Osteocyte (in vitro differentiated cells): Measurements from ENCODE around the gene C1QTNF5. TPM values are rescaled to one million over a fixed set of nuclear protein-coding genes. Genes with fewer than 3 reads are reported as not detected.

ENCODE experiments used
- DNase-seq: peaks from one replicate; pipeline ENCODE4 v3.0.0; 2021; ENCODE audit warnings: mixed read lengths; ENCODE audit not compliant: unreplicated experiment; ENCODE audit errors: extremely low spot score
- H3K27ac Mint-ChIP-seq: one replicate; pipeline ENCODE4 v1.8.0; 2021; ENCODE audit warnings: mild to moderate bottlenecking, mixed read lengths; ENCODE audit not compliant: unreplicated experiment
- H3K27me3 Mint-ChIP-seq: one replicate; pipeline ENCODE4 v1.8.0; 2021; ENCODE audit warnings: mixed read lengths; ENCODE audit not compliant: unreplicated experiment
- H3K36me3 Mint-ChIP-seq: one replicate; pipeline ENCODE4 v1.8.0; 2021; ENCODE audit warnings: mixed read lengths; ENCODE audit not compliant: unreplicated experiment
- H3K4me1 Mint-ChIP-seq: one replicate; pipeline ENCODE4 v1.8.0; 2021; ENCODE audit warnings: mixed read lengths; ENCODE audit not compliant: unreplicated experiment
- H3K4me3 Mint-ChIP-seq: one replicate; pipeline ENCODE4 v1.8.0; 2021; ENCODE audit warnings: mild to moderate bottlenecking, moderate library complexity, mixed read lengths; ENCODE audit not compliant: unreplicated experiment
- H3K9me3 Mint-ChIP-seq: one replicate; pipeline ENCODE4 v1.8.0; 2021; ENCODE audit warnings: mixed read lengths; ENCODE audit not compliant: unreplicated experiment
- CTCF ChIP-seq: fragments of 200-600 bp; sonication (generic); IDR thresholded peaks from 2 replicates; pipeline ENCODE4 v1.5.0; 2021; ENCODE audit warnings: antibody characterized with exemption, mild to moderate bottlenecking, moderate library complexity
- total RNA-seq: library from RNA; stranded (reverse); gene quantifications from 2 replicates; pipeline ENCODE4 v1.2.1, GENCODE V29; 2021

Gene C1QTNF5
- total RNA-seq, 1 donor from 2014 or later = 8.4 TPM

- DNase-seq = no peak
- Mint-ChIP-seq H3K4me1 (peaks cover 48% of the 10 kb centered on the region), H3K4me3 (peak overlapping the region; percentile 99), H3K27me3 (peaks cover 5% of the 10 kb centered on the region), H3K36me3 (no peaks in the 10 kb centered on the region), H3K9me3 (no peaks in the 10 kb centered on the region), H3K27ac (peak overlapping the region; percentile 7)
- TF ChIP-seq CTCF = no peak
Measured at GRCh38 chr11:119336744-119337469, 3.8 kb downstream of the C1QTNF5 start.

GRCh38 chr11:119335655-119336543 lies 4.8 kb downstream of the C1QTNF5 start:
- Mint-ChIP-seq H3K27ac (peak overlapping the region; percentile 27), H3K27me3 (peaks cover 2% of the 10 kb centered on the region), H3K9me3 (no peaks in the 10 kb centered on the region), H3K4me1 (peaks cover 47% of the 10 kb centered on the region), H3K4me3 (peak overlapping the region; percentile 99), H3K36me3 (no peaks in the 10 kb centered on the region)
- no peak for TF ChIP-seq CTCF
- DNase-seq = no peak

- H3K36me3 Mint-ChIP-seq = no peaks in the 10 kb centered on the region
- no peak for TF ChIP-seq CTCF
- DNase-seq = no peak
- H3K27ac Mint-ChIP-seq = peak overlapping the region; percentile 94
- peak overlapping the region; percentile 99 for H3K4me3 Mint-ChIP-seq
- H3K4me1 Mint-ChIP-seq = peaks cover 44% of the 10 kb centered on the region
- H3K27me3 Mint-ChIP-seq = peaks cover 8% of the 10 kb centered on the region
- no peaks in the 10 kb centered on the region for H3K9me3 Mint-ChIP-seq
Measured at GRCh38 chr11:119335091-119335654, 5.5 kb downstream of the C1QTNF5 start.

GRCh38 chr11:119334174-119334930 lies 6.3 kb downstream of the C1QTNF5 start, which contains the start of gene RNF26:
Gene RNF26, plus strand, starts transcription at chr11:119334527. Its CDS starts 596 bp downstream, at chr11:119335123.
- no peaks in the 10 kb centered on the region for H3K9me3 Mint-ChIP-seq
- DNase-seq = peak; percentile 97
- H3K4me3 Mint-ChIP-seq = peak within 1 kb of the TSS; percentile 99
- peaks cover 16% of the 10 kb centered on the region for H3K27me3 Mint-ChIP-seq
- H3K4me1 Mint-ChIP-seq = peaks cover 42% of the 10 kb centered on the region
- TF ChIP-seq CTCF = no peak
- no peaks in the 10 kb centered on the region for H3K36me3 Mint-ChIP-seq
- peak within 1 kb of the TSS; percentile 94 for H3K27ac Mint-ChIP-seq
